Measurements from ENCODE around the gene IL18RAP. TPM values are rescaled to one million over a fixed set of nuclear protein-coding genes. Genes with fewer than 3 reads are reported as not detected.

The IL18RAP gene
- total and polyA plus RNA-seq, 2 experiments from 2014 or later = 0.40 TPM; not detected in 1

- no peaks in the 10 kb centered on the region for H3K36me3 ChIP-seq (replicated peaks; ENCODE audit: insufficient read depth, low read depth)
- no peaks in the 10 kb centered on the region for H3K9me2 ChIP-seq (replicated peaks; ENCODE audit: insufficient read depth)
- no peak overlapping the region for H3K4me3 ChIP-seq
- WGBS (ENCODE audit: low lambda C conversion rate, missing lambda C conversion rate) = 92% methylated on average over 2 of the region's 2 CpGs
- H2AFZ ChIP-seq = no peak overlapping the region
- H3K79me2 ChIP-seq = no peaks in the 10 kb centered on the region
- no peak for DNase-seq (ENCODE audit: low spot score)
- H3K9me3 ChIP-seq (ENCODE audit: low read depth) = no peaks in the 10 kb centered on the region
- no peak overlapping the region for H3K4me2 ChIP-seq
- H3K4me1 ChIP-seq (ENCODE audit: insufficient read depth) = no peaks in the 10 kb centered on the region
- no peak overlapping the region for H3K27ac ChIP-seq
- TF ChIP-seq EZH2 (IDR thresholded peaks at IDR 0.05; ENCODE audit: borderline replicate concordance) (no peak), CTCF (IDR thresholded peaks at IDR 0.05; ENCODE audit: poor library complexity) (no peak), EZH2phosphoT487 (IDR thresholded peaks at IDR 0.05; ENCODE audit: low read depth, severe bottlenecking, unreplicated experiment) (no peak)
- no peaks in the 10 kb centered on the region for H3K27me3 ChIP-seq
- H4K20me1 ChIP-seq (ENCODE audit: insufficient read depth, poor library complexity, severe bottlenecking) = no peaks in the 10 kb centered on the region
These were observed 31.4 kb upstream of the IL18RAP start for GRCh38 chr2:102391565-102391964.

- Histone ChIP-seq H3K4me1 (ENCODE audit: insufficient read depth) (no peaks in the 10 kb centered on the region), H3K9me3 (ENCODE audit: low read depth) (no peaks in the 10 kb centered on the region), H4K20me1 (ENCODE audit: insufficient read depth, poor library complexity, severe bottlenecking) (no peaks in the 10 kb centered on the region), H3K4me3 (no peak overlapping the region), H3K9me2 (replicated peaks; ENCODE audit: insufficient read depth) (no peaks in the 10 kb centered on the region), H3K27me3 (no peaks in the 10 kb centered on the region), H3K79me2 (no peaks in the 10 kb centered on the region), H3K27ac (no peak overlapping the region), H2AFZ (no peak overlapping the region), H3K4me2 (no peak overlapping the region), H3K36me3 (replicated peaks; ENCODE audit: insufficient read depth, low read depth) (no peaks in the 10 kb centered on the region)
- no peak for DNase-seq (ENCODE audit: low spot score)
- WGBS (ENCODE audit: low lambda C conversion rate, missing lambda C conversion rate) = 73% methylated on average over 3 of the region's 3 CpGs
- TF ChIP-seq EZH2 (IDR thresholded peaks at IDR 0.05; ENCODE audit: borderline replicate concordance) = no peak
- no peak for TF ChIP-seq CTCF (IDR thresholded peaks at IDR 0.05; ENCODE audit: poor library complexity)
- no peak for TF ChIP-seq EZH2phosphoT487 (IDR thresholded peaks at IDR 0.05; ENCODE audit: low read depth, severe bottlenecking, unreplicated experiment)
These were observed 30.9 kb upstream of the IL18RAP start for GRCh38 chr2:102392096-102392495.

- Histone ChIP-seq H3K9me2 (replicated peaks; ENCODE audit: insufficient read depth) (no peaks in the 10 kb centered on the region), H3K4me2 (no peak overlapping the region), H3K27ac (no peak overlapping the region), H3K27me3 (no peaks in the 10 kb centered on the region), H4K20me1 (ENCODE audit: insufficient read depth, poor library complexity, severe bottlenecking) (no peaks in the 10 kb centered on the region), H2AFZ (no peak overlapping the region), H3K4me3 (no peak overlapping the region), H3K36me3 (replicated peaks; ENCODE audit: insufficient read depth, low read depth) (no peaks in the 10 kb centered on the region), H3K4me1 (ENCODE audit: insufficient read depth) (no peaks in the 10 kb centered on the region), H3K79me2 (no peaks in the 10 kb centered on the region), H3K9me3 (ENCODE audit: low read depth) (no peaks in the 10 kb centered on the region)
- WGBS (ENCODE audit: low lambda C conversion rate, missing lambda C conversion rate) = 85% methylated on average over 1 of the region's 1 CpG
- DNase-seq (ENCODE audit: low spot score) = no peak
- TF ChIP-seq EZH2phosphoT487 (IDR thresholded peaks at IDR 0.05; ENCODE audit: low read depth, severe bottlenecking, unreplicated experiment) (no peak), CTCF (IDR thresholded peaks at IDR 0.05; ENCODE audit: poor library complexity) (no peak), EZH2 (IDR thresholded peaks at IDR 0.05; ENCODE audit: borderline replicate concordance) (no peak)
These were observed 30.0 kb upstream of the IL18RAP start for GRCh38 chr2:102392942-102393341.

GRCh38 chr2:102396012-102396411 is 26.9 kb upstream of the IL18RAP start:
- H3K36me3 ChIP-seq (replicated peaks; ENCODE audit: insufficient read depth, low read depth) = no peaks in the 10 kb centered on the region
- H3K4me1 ChIP-seq (ENCODE audit: insufficient read depth) = no peaks in the 10 kb centered on the region
- no peaks in the 10 kb centered on the region for H3K27me3 ChIP-seq
- no peaks in the 10 kb centered on the region for H3K79me2 ChIP-seq
- no peak overlapping the region for H2AFZ ChIP-seq
- no peaks in the 10 kb centered on the region for H3K9me3 ChIP-seq (ENCODE audit: low read depth)
- H3K4me3 ChIP-seq = no peak overlapping the region
- no peaks in the 10 kb centered on the region for H3K9me2 ChIP-seq (replicated peaks; ENCODE audit: insufficient read depth)
- H4K20me1 ChIP-seq (ENCODE audit: insufficient read depth, poor library complexity, severe bottlenecking) = no peaks in the 10 kb centered on the region
- no peak overlapping the region for H3K27ac ChIP-seq
- TF ChIP-seq EZH2 (IDR thresholded peaks at IDR 0.05; ENCODE audit: borderline replicate concordance) (no peak), CTCF (IDR thresholded peaks at IDR 0.05; ENCODE audit: poor library complexity) (no peak), EZH2phosphoT487 (IDR thresholded peaks at IDR 0.05; ENCODE audit: low read depth, severe bottlenecking, unreplicated experiment) (no peak)
- H3K4me2 ChIP-seq = no peak overlapping the region
- WGBS (ENCODE audit: low lambda C conversion rate, missing lambda C conversion rate) = 86% methylated on average over 2 of the region's 2 CpGs
- no peak for DNase-seq (ENCODE audit: low spot score)
